GM12878 (cell line): ENCODE data around the gene SSU72.

Experiments used
- BRCA1 ChIP-seq: IDR thresholded peaks from 2 replicates; pipeline ENCODE4 v1.6.1; 2011; ENCODE audit warnings: low read depth, low read length, improper control_type of control experiment
- EZH2 ChIP-seq: IDR thresholded peaks from 2 replicates; pipeline ENCODE4 v1.6.1; 2012; ENCODE audit warnings: low read depth, mild to moderate bottlenecking, control low read depth, inconsistent platforms, low read length, borderline replicate concordance; ENCODE audit not compliant: control insufficient read depth
- JUND ChIP-seq: IDR thresholded peaks from 2 replicates; pipeline ENCODE4 v1.6.1; 2012; ENCODE audit warnings: low read depth, mild to moderate bottlenecking, low read length, improper control_type of control experiment, moderate library complexity
- POLR2A ChIP-seq: IDR thresholded peaks from 2 replicates; pipeline ENCODE4 v1.6.1; 2011; ENCODE audit warnings: low read depth, mild to moderate bottlenecking, low read length
- RCOR1 ChIP-seq: conservative IDR thresholded peaks from 2 replicates; pipeline ENCODE4 v1.6.1; 2012; ENCODE audit warnings: low read depth, low read length, improper control_type of control experiment
- SP1 ChIP-seq: IDR thresholded peaks from one replicate; pipeline ENCODE4 v1.6.1; 2011; ENCODE audit warnings: low read depth, low read length
- TF ChIP-seq, protein P1 (sequence below): IDR thresholded peaks from 2 replicates; pipeline ENCODE4 v1.6.1; 2012; ENCODE audit warnings: low read depth, low read length, improper control_type of control experiment

DNA sequence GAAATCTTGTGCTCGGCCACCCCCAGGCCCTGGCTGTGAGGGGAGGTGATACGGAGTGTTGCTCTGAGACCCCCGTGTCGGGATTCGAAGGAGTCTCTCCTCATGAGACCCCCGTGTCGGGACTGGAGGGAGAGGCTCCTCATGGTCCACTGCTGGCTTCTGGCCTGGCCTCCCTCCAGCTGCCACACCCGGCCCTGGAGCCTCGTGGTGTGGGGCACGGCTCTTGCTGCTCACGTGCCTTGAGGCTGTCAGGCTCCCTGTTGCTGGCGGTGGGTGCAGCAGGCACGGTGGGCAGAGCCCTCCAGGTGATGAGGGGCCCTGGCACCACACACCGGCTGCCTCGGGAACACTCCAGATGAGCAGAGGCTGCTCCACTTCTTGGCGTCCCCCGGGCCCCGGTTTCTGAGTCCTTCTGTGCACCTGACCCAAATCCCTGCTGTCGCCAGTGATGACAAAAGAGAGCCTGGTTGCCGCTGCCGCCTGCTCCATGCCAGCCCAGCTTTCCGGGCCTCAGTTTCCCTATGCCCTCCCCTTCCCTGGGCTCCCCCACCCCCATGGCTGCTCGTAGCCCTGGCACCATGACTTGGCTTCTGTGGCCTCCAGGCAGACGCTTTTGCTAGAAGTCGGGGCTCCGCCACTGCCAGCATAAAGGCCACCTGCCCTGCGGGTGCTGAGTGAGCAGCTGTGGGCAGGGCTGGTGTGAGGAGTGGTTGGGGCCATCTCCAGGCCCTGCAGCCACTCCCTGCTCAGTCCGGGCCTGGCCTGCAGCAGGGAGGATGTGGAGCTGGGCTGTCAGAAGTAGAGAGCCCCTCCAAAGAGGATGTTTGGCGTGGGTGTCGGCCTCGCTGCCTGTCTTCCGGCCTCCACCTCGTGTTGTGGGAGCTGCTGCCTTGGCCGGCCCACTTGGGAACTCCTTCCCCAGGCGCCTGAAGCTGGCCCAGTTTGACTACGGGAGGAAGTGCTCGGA, 46.1 kb downstream of the SSU72 start:
- TF ChIP-seq POLR2A (no peak), BRCA1 (no peak), RCOR1 (no peak), EZH2 (no peak), SP1 (no peak), JUND (no peak)
- TF ChIP-seq, protein P1, sequence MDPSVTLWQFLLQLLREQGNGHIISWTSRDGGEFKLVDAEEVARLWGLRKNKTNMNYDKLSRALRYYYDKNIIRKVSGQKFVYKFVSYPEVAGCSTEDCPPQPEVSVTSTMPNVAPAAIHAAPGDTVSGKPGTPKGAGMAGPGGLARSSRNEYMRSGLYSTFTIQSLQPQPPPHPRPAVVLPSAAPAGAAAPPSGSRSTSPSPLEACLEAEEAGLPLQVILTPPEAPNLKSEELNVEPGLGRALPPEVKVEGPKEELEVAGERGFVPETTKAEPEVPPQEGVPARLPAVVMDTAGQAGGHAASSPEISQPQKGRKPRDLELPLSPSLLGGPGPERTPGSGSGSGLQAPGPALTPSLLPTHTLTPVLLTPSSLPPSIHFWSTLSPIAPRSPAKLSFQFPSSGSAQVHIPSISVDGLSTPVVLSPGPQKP, result no peak
